ENCODE results near the gene PIP5K1C.
A peak's percentile ranks its signal among the peaks of the same experiment; 100 is the strongest.
"Not testable (repeated sequence)": the region's sequence is repeated elsewhere in the genome, so short reads cannot be mapped to it uniquely, and the experiment has no call there.

PIP5K1C gene

GRCh38 chr19:3637621-3638020 is 62.6 kb downstream of the PIP5K1C start:
- no peak for TF ChIP-seq ZNF274 (IDR thresholded peaks at IDR 0.05; ENCODE audit: low read depth, low read length)
- H3K4me3 ChIP-seq (ENCODE audit: low read length): no peak overlapping the region

GRCh38 chr19:3636962-3637361 is 63.3 kb downstream of the PIP5K1C start:
- no peak for TF ChIP-seq ZNF274 (IDR thresholded peaks at IDR 0.05; ENCODE audit: low read depth, low read length)
- H3K4me3 ChIP-seq (ENCODE audit: low read length): no peak overlapping the region

- no peak for TF ChIP-seq ZNF274 (IDR thresholded peaks at IDR 0.05; ENCODE audit: low read depth, low read length)
- no peak overlapping the region for H3K4me3 ChIP-seq (ENCODE audit: low read length)
These were observed 63.8 kb downstream of the PIP5K1C start for GRCh38 chr19:3636506-3636905.

- TF ChIP-seq ZNF274 (IDR thresholded peaks at IDR 0.05; ENCODE audit: low read depth, low read length): no peak
- H3K4me3 ChIP-seq (ENCODE audit: low read length): no peak overlapping the region
These were observed 65.7 kb downstream of the PIP5K1C start for GRCh38 chr19:3634496-3635045.

GRCh38 chr19:3633559-3633988 is 66.7 kb downstream of the PIP5K1C start:
- H3K4me3 ChIP-seq (ENCODE audit: low read length): no peak overlapping the region
- no peak for TF ChIP-seq ZNF274 (IDR thresholded peaks at IDR 0.05; ENCODE audit: low read depth, low read length)

GRCh38 chr19:3632739-3633558 is 67.3 kb downstream of the PIP5K1C start:
- no peak for TF ChIP-seq ZNF274 (IDR thresholded peaks at IDR 0.05; ENCODE audit: low read depth, low read length)
- H3K4me3 ChIP-seq (ENCODE audit: low read length): no peak overlapping the region

- TF ChIP-seq ZNF274 (IDR thresholded peaks at IDR 0.05; ENCODE audit: low read depth, low read length): no peak
- no peak overlapping the region for H3K4me3 ChIP-seq (ENCODE audit: low read length)
These were observed 68.2 kb downstream of the PIP5K1C start for GRCh38 chr19:3632098-3632497.

- no peak overlapping the region for H3K4me3 ChIP-seq (ENCODE audit: low read length)
These were observed 69.0 kb downstream of the PIP5K1C start for GRCh38 chr19:3631053-3631861.

GRCh38 chr19:3628766-3629165 is 71.5 kb downstream of the PIP5K1C start:
- H3K4me3 ChIP-seq (ENCODE audit: low read length): not testable (repeated sequence)

More at GRCh38 chr19:3631053-3631861, 69.0 kb downstream of the PIP5K1C start:
- no peak for TF ChIP-seq ZNF274 (IDR thresholded peaks at IDR 0.05; ENCODE audit: low read depth, low read length)

- no peak overlapping the region; the same call in 1 of the 2 replicates for H3K4me3 ChIP-seq (ENCODE audit: low read length)
- TF ChIP-seq ZNF274 (IDR thresholded peaks at IDR 0.05; ENCODE audit: low read depth, low read length): no peak
These were observed 72.9 kb downstream of the PIP5K1C start for GRCh38 chr19:3627351-3627723.

- H3K4me3 ChIP-seq (ENCODE audit: low read length): peak within 1 kb of the TSS; percentile 96
- TF ChIP-seq ZNF274 (IDR thresholded peaks at IDR 0.05; ENCODE audit: low read depth, low read length): no peak
These were observed 73.6 kb downstream of the PIP5K1C start, which contains the start of gene CACTIN for GRCh38 chr19:3626473-3627350. CACTIN (minus strand) TSS chr19:3626790; CDS start chr19:3626762, 28 bp downstream.

- TF ChIP-seq ZNF274 (IDR thresholded peaks at IDR 0.05; ENCODE audit: low read depth, low read length): no peak
These were observed 74.2 kb downstream of the PIP5K1C start for GRCh38 chr19:3625996-3626472.

GRCh38 chr19:3623716-3624115 is 76.6 kb downstream of the PIP5K1C start:
- H3K4me3 ChIP-seq (ENCODE audit: low read length): no peak overlapping the region
- TF ChIP-seq ZNF274 (IDR thresholded peaks at IDR 0.05; ENCODE audit: low read depth, low read length): no peak

More at GRCh38 chr19:3625996-3626472, 74.2 kb downstream of the PIP5K1C start:
- H3K4me3 ChIP-seq (ENCODE audit: low read length): peak overlapping the region; percentile 96

Measured in GM08714 (cell line).